Limb (tissue), 2 donors: ENCODE measurements around the gene PRDM10.
"Not testable (repeated sequence)": the region's sequence is repeated elsewhere in the genome, so short reads cannot be mapped to it uniquely, and the experiment has no call there.

Experiments used
- DNase-seq, 2 donors: peaks; one replicate each; pipeline ENCODE4 v3.0.0-alpha.2; 2016; ENCODE audit errors: extremely low spot score in 2 of 2

The PRDM10 gene

GRCh38 chr11:129896062-129896461, 106.6 kb downstream of the PRDM10 start:
- DNase-seq: no peak

GRCh38 chr11:129895126-129896041, 107.3 kb downstream of the PRDM10 start, which contains the start of gene NFRKB:
Gene NFRKB, minus strand, starts transcription at chr11:129895578. Its CDS starts 2,729 bp downstream, at chr11:129892849.
- peak; percentile 88 to 96 for DNase-seq

GRCh38 chr11:129894278-129895125, 108.1 kb downstream of the PRDM10 start:
- no peak for DNase-seq

- no peak for DNase-seq
These were observed 114.2 kb downstream of the PRDM10 start for GRCh38 chr11:129888451-129888850.

- DNase-seq: no peak
These were observed 117.3 kb downstream of the PRDM10 start for GRCh38 chr11:129885381-129885780.

GRCh38 chr11:129884581-129884980, 118.1 kb downstream of the PRDM10 start:
- no peak for DNase-seq

- DNase-seq: peak; percentile 6 to 52
These were observed 121.0 kb downstream of the PRDM10 start for GRCh38 chr11:129881570-129882170.

- no peak for DNase-seq
These were observed 122.3 kb downstream of the PRDM10 start for GRCh38 chr11:129880311-129880710.

- DNase-seq: no peak
These were observed 130.7 kb downstream of the PRDM10 start for GRCh38 chr11:129871914-129872313.

GRCh38 chr11:129868626-129869025, 134.0 kb downstream of the PRDM10 start:
- DNase-seq: not testable (repeated sequence)

- no peak for DNase-seq
These were observed 136.3 kb downstream of the PRDM10 start for GRCh38 chr11:129866311-129866710.

GRCh38 chr11:129865701-129866100, 136.9 kb downstream of the PRDM10 start:
- DNase-seq: no peak

- DNase-seq: no peak
These were observed 137.8 kb downstream of the PRDM10 start for GRCh38 chr11:129864811-129865210.

GRCh38 chr11:129861702-129862522, 140.7 kb downstream of the PRDM10 start:
- peak; percentile 59 to 69 for DNase-seq

- no peak for DNase-seq
These were observed 146.6 kb downstream of the PRDM10 start for GRCh38 chr11:129856036-129856435.

GRCh38 chr11:129855086-129855485, 147.5 kb downstream of the PRDM10 start:
- no peak for DNase-seq

- DNase-seq: no peak
These were observed 148.3 kb downstream of the PRDM10 start for GRCh38 chr11:129854232-129854805.

GRCh38 chr11:129853518-129854231, 149.0 kb downstream of the PRDM10 start:
- DNase-seq: peak; percentile 10 to 47

GRCh38 chr11:129852125-129852740, 150.4 kb downstream of the PRDM10 start:
- DNase-seq: no peak
